Testis (tissue), 2 donors: ENCODE data around the gene NR6A1.

Experiments used
- CTCF ChIP-seq, 3 experiments: fragments of 450-650 bp in 2 of 3; fragments of 200-600 bp in 1 of 3; sonication (generic) in 1 of 3; IDR thresholded peaks; one replicate each; pipeline ENCODE4 v1.5.1; 2016 to 2019; ENCODE audit warnings: antibody characterized with exemption in 3 of 3, mild to moderate bottlenecking in 2 of 3, moderate library complexity in 1 of 3
- POLR2A ChIP-seq: fragments of 450-650 bp; IDR thresholded peaks from one replicate; pipeline ENCODE4 v1.6.1; 2017; ENCODE audit warnings: antibody characterized with exemption, mild to moderate bottlenecking, moderate library complexity

GRCh38 chr9:124527781-124528180 is 243.3 kb downstream of the NR6A1 start:
- TF ChIP-seq CTCF (IDR thresholded peaks at IDR 0.05) = no peak
- TF ChIP-seq POLR2A = no peak
